ENCODE data around the gene EFTUD2.

The EFTUD2 gene

DNA sequence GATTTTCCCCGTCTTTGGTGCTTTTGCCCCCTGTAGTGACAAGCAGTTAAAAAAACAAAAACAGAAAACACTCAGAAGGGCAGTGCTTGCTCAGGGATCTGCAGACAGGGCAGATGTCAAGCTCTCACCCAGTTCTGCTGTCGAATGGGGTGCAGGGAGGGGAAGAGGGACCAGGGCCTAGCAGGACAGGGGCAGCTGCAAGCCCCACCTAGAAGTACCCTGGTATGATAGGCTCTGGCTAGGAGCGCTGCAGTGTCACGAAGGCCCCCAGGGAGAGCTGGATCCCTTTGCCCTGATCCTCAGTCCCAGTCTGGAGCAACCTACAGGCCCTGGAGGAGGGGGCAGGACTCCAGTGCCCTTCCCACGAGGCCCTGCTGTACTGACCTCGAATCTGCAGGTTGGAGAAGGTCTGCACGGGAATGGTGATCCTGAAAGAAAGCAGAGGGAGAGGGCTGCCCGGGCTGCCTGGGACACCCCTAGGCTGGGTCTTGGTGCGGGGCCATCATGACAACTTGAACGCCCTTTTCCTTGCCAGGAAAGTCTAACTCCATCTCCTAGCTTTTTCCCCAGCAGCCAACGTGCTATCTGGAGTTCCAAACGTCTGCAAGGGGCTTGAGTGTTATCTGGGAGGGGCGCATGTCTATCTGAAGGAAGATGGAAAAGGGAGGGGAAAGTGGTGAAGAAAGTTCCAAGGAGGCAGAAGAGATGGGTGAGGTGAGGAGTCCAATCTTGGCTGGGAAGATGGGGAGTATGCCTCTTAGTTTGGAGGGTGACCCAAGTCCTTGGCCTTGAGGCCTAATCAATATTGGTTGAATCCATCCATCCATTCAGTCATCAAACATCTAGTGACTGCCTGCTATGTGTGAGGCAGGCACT lies 11.2 kb upstream of the EFTUD2 start:
- no peak for DNase-seq (ENCODE audit: low read depth in 2 of 2)

DNA sequence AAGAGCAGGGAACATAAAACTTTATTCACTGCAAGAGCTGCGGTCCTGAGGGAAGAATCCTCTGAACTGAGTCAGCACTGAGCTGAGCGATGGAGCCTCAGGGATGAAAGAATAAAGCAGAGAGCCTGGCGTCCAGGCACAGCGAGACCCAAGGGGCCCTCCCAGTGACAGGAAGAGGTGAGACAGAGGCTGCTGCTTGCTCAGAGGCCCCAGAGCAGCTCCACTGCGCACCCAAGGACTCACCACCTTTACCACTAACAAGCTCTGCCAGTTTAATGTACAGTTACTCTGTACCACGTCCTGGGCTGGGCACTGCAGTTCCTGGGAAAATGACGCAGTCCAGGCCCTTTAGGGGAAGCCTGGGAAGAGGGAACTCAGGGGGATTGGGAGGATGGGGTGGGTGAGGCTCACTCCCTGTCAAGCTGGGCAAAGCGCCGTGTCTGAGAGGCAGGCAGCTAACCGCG lies 10.5 kb upstream of the EFTUD2 start:
- no peak for DNase-seq (ENCODE audit: low read depth in 2 of 2)

DNA sequence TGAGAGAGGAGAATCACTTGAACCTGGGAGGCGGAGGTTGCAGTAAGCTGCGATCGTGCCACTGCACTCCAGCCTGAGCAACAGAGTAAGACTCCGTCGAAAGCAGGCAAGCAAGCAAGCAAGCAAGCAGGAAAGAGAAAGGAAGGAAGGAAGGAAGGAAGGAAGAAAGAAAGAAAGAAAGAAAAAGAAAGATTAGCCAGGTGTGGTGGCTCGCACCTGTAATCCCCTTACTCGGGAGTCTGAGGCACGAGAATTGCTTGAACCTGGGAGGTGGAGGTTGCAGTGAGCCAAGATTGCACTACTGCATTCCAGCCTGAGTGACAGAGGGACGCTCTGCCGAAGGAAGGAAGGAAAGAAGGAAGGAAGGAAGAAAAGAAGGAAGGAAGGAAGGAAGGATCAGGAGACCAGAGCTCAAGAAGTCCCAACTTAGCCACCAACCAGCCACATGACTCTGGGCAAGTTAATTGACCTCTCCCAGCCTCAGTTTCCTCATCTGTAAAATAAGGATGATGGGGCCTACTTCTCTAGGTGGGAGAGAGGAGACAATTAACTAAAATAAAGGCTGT lies 9.6 kb upstream of the EFTUD2 start:
- DNase-seq (ENCODE audit: low read depth in 2 of 2): no peak

DNA sequence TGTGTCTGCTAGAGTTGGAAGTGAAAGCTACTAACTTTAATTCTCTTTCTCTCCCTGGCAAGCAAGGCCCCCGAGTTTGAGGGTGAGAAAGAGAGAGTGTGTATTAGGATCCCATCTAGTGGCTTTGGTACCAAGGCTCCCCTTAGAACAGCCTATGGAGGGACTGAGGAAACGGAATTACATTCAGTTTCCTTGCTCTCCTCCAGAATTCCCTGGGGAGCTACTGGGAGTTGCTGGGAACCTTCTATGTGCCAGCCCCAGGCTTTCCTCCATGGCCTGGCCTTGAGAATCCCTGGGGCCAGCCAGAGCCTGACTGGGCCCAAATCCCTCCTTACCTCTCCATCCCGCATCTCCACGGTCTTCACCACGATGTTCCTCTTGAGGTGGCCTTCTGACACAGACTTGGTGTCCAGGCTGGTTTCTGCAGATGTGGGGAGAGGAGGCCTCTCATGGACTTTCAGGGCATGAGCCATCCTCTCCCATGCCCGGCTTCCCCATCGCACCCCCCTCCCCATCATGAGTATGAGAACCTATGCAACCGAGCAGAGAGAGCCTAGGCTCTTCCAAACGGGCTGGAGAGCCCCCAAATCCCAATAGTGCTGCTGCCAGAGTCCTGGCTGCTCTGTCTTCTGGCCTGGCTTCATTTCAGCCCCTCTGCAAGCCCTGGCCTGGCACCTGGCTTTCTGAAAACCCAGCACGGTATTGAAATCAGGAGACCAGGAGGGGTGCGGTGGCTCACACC lies 8.7 kb upstream of the EFTUD2 start:
- DNase-seq (ENCODE audit: low read depth in 2 of 2): no peak

DNA sequence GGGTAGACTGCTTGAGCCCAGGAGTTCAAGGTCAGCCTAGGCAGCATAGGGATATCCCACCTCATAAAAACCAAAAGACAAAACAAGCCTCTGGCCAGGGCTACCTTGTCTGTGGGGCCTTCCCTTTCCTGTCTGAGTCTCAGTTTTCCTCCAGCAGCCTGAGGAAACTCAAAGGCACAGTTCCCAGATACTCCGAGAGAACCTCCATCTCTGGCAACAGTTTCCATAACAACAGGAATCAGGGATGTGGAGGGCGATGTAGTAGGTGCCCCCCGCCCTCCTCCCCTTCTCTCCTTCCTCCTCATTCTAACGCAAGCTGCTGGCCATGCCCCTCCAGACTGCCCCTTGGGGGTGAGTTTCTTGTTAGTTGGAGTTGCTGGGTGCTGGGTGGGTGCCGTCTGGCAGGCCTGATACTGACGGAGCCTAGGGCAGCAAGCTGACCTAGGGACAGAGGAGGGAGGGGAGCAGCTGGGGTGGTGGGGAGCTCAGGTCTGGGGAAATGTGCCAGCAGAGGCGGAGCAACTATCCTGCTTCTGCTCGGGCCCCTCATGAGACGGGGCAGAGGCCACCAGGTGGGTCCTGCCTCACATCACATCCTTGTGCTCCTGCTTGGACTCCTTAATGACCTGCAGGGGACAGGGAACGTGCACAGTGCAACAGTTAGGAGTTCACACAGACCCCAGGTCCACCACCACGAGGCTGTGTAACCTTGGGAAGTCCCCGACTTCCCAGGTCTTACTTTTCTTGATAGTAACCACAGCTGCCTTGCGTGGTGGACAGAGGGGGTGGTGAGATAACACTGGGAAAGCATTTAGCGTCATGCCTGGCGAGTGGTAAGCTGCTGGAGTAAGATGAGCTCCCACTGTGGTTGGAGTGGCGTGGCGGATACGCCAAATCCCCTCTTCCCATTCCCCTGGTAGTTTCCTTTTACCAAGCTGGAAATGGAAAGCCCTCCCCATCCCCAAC lies 7.8 kb upstream of the EFTUD2 start:
- no peak for DNase-seq (ENCODE audit: low read depth in 2 of 2)

DNA sequence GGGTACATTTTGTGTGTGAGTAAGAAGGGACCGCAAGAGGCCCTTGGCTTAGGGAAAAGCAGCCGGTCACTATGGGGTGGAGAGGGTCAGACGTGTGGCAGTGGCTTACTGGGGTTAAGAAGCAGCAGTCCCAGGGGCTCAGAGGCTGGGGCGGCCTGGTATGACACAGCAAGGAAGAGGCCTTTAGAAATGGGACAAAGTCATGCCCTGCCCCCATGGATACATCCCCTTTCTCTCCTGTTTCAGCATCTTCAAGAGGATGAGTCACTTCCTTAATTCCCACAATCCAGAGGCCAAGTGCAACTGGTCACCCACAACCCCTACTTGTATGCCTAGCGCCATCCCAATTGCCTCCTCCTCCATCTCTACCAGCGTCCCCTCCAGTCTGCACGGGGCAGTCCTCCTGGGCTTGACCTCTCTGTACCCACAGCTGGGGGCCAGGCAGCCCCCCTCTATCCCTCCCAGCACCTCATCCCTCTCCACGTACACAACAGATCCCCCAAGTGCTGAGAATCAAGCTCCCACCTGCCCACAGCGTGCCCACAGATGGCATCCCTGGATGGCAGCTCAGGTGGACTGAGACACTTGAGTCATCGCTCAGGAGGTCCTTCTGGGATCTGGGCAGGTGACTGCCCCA lies 6.9 kb upstream of the EFTUD2 start:
- DNase-seq (ENCODE audit: low read depth in 2 of 2): no peak

DNA sequence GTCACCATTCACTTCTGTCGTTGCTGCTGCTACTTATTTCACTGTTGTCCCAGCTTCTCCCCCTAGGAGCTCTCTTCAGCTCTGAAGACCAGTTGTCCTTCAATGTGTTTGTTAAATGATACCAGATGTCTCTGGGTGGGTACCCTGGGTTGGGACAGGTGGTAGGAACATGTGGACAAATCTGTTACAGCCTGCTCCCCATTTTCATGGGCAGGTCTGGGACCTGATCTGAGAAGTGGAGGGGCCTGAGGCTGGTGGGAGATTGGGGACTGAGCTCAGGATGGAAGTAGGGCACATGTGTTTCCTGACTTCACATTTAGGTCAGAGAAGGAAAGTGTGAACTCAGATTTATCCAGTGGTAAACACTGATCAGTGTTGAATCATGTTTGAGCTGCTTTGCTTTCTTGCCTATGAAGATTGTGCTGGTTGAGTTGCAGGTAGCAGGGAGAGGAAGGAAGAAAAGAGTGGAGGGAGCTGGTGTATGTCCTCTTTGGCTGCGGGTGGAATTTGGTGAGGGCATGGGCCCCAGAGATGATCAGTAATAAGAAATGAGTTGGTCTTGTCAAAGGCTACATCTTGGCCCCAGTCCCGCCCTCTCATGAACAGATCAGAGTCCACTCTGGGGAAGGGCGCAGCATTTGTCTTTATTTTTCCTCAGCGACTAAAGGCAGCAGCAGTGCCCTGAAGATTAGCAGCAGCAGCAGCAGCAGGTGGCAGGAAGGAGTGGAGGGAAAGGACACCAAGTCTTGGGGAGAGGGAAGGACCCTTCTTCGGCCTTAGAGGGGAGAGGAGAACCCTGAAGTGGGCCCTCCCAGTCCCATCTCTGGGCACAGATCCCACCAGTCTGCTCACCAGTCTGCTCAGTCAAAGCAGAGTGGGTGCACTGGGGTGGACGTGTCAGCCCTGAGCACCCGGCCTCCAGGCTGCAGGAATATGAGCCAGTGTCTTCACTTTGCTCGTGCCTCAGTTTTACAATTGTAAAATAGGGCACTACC lies 6.1 kb upstream of the EFTUD2 start:
- no peak for DNase-seq (ENCODE audit: low read depth in 2 of 2)

DNA sequence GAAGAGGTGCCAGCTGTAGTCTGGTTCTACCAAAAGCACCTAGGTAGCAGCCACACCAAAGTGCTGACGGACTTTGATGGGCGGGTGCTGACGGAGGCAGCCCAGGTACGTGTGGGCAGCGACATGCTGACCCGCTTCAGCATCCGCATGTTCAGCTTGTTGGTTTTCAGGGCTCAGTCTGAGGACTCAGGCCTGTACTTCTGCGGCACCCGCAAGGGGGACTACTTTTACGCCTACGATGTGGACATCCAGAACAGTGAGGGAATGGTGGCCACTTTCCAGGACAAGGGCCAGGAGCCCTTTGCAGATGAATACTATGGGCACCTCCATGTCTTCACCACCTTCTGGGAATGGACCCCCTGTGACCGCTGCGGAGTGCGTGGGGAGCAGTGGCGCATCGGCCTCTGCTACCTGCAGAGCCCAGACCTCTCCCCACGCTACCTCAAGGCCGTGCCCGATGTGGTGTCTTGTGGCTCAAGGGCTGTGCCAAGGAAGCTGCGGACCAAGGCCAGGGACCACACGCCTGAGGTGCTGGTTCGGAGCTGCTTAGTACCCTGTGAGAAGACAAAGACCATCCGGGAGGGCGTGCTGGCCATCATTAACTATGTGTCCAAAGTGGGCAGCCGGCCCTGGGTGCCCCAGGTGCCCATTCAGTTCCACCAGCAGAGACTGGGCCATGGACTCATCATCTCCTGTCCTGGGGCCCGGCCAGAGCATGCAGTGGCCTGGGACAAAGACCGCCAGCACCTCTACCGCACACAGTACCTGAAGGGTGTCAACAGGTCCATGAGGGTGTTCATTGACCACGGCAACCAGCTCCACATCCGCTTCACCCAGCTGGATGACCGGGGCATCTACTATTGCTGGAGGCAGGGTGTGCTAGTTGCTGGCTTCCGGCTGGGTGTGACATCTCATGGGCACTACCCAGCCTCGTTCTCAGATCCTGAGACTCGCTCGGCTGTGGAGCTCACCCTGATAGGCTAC lies 5.0 kb upstream of the EFTUD2 start:
- no peak for DNase-seq (ENCODE audit: low read depth in 2 of 2)

DNA sequence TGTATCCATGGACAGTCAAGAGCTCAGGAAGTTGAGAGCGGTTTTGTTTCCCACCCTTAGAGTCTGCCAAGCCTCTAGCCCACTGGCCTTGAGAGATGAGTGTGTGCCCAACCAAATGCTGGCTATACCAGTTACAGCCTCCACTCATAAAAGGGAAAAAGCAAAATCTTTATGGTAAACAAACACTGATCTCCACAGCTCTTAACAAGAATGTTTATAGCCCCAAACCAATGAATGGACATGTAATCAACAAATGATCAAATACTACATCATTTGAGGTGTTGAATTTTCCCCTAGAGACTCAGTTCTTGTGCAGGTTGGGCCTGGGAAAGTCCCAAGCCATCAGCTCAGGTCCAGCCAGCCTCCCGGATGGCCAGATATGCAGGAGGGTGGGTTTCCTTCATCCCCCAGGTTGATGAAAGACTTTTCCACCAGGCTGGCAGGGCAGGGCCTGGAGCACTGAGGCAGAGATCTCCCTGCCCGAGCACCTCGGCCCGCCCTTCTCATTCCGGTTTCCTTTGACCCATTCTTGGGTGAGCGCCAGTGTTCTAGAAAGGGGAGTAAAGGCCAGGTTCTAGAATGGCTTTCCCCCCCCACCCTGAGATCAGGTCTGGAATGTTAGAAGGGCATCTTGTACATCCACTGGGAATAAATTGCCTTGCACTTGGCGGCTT lies 3.9 kb upstream of the EFTUD2 start:
- no peak for DNase-seq (ENCODE audit: low read depth in 2 of 2)

DNA sequence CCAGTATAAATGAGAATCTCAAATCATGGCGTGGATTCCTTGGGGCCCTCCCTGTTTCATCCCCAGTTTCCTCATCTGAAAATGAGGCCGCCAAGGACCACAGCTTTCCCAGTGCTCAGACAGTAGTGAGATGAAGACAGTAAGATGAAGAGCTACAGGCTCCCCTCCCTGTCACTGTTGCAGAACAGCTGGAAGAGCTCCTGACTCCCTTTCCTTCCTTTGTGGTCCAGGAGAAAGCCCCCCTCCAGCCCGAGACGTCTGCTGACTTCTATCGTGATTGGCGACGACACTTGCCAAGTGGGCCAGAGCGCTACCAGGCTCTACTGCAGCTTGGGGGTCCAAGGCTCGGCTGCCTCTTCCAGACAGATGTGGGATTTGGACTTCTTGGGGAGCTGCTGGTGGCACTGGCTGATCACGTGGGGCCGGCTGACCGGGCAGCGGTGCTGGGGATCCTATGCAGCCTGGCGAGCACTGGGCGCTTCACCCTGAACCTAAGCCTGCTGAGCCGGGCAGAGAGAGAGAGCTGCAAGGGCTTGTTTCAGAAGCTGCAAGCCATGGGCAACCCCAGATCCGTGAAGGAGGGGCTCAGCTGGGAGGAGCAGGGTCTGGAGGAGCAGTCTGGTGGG lies 3.0 kb upstream of the EFTUD2 start:
- DNase-seq (ENCODE audit: low read depth in 2 of 2): no peak

DNA sequence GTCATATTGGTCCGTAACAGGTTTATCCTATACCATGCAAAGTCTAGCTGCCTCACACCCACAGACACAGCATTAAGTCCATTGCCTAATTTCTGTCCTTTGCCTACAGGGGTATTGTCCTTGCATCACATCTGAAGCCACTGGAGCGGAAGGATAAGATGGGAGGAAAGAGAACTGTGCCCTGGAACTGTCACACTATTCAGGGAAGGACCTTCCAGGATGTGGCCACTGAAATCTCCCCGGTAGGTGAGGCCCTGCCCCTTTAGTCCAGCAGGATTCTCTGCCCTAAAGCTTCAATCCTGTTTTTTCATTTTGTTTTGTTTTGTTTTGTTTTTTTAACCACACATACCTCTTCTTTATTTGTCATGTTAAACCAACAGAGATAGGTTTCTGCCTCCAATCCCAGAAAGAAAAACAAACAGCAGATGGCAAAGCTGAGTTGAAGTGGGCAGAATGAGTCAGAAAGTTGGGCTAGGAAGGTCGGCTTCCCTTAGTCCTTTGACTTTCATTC lies 2.2 kb upstream of the EFTUD2 start:
- no peak for DNase-seq (ENCODE audit: low read depth in 2 of 2)

DNA sequence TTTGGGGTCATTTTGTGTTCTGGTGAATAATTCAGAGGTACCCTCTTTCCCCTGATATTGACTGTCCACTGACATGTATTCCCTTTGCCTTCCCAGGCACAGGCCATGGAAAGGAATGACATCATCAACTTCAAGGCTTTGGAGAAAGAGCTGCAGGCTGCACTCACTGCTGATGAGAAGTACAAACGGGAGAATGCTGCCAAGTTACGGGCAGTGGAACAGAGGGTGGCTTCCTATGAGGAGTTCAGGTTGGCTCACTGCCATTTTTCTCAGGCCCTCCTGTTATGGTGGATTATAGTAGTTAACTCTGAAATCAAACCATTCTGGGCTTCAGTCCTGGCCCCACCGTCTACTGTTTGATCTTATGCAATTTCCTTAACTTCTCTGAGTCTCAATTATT lies 1.6 kb upstream of the EFTUD2 start:
- DNase-seq (ENCODE audit: low read depth in 2 of 2): no peak

DNA sequence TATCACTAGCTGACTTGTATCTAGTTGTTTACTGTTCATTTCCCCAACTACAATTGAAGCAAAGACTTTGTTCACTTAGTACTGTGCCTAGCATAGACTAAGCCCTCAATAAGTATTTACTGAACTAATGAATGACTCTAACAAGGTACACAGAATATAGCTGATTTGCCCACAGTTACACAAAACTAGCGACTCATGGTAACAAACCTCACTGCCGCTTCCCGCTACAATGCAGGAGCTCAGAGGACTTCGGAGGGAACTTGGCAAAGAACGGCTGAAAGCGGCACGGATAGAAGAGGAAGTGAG lies 524 bp downstream of the EFTUD2 start:
- no peak for DNase-seq (ENCODE audit: low read depth in 2 of 2)

DNA sequence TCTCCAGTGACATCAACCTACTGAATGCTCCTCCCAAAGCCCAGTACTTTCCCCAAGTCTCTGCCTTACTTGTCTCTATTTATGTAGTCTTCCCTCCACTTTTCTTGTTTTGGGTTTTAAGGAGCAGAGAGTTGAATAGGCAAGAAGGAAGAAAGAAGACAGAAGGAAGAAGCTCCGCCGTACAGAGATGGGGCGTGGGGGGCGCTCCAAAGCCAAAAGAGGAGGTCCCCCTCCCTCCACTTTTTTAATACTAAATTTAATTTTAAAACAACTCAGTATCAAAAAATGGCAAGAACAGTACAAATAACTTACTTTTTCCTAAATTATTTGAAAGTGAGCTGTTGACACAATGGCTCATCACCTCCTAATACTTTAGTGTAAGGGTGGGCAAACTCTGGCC lies 4.6 kb downstream of the EFTUD2 start:
- no peak for DNase-seq (ENCODE audit: low read depth in 2 of 2)

DNA sequence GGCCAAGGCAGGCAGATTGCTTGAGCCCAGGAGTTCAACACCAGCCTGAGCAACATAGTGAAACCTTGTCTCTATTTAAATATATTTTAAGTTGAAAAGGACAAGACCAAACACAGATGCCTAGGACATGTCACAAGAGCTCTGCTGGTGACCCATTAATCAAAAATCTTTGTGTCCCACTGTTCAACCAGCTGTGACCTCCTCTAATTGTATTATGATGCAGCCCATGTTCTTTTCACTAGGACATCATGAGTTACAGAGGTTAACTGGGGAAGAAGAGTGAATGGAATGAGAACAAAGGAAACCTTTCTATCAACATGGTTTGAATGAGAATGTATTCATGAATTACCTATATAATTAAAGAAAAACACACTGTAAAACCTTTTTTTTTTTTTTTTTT lies 7.0 kb downstream of the EFTUD2 start:
- no peak for DNase-seq (ENCODE audit: low read depth in 2 of 2)

DNA sequence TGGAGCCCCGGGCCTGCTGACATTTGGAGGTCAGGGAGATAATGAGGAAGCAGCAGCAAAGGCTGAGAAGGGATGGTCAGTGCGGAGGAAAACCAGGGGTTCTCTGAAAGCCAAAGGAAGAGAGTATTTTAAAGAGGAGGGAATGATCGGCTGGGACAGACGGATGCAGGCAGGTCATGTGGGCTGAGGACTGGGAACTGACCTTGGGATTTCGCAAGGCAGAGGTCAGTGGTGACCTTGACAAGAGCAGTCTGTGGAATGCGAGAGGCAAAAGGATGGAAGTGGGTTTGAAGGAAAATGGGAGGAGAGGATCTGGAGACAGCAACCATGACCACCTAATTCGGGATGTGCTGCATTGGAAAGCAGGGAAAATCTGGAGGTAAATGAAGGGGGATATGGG lies 10.2 kb downstream of the EFTUD2 start:
- no peak for DNase-seq (ENCODE audit: low read depth in 2 of 2)

All from stimulated activated CD8-positive, alpha-beta memory T cell treated with anti-CD3 and anti-CD28 coated beads, Interleukin-7, amount 100 ng/mL, for 4 hours (primary cell).